Ovary (tissue), 3 donors: ENCODE data around the gene PFKP.

Source experiments
- CTCF ChIP-seq, 3 donors: fragments of 450-650 bp in 2 of 3; fragments of 200-600 bp in 1 of 3; IDR thresholded peaks; one replicate each; pipeline versions ENCODE4 v1.5.1 to v1.8.0; 2016 to 2022; ENCODE audit warnings: antibody characterized with exemption in 3 of 3, mild to moderate bottlenecking in 1 of 3
- EP300 ChIP-seq: sonication (generic); formaldehyde crosslinking; IDR thresholded peaks from one replicate; pipeline ENCODE4 v1.6.1; 2017; ENCODE audit warnings: antibody characterized with exemption
- POLR2A ChIP-seq: fragments of 450-650 bp; IDR thresholded peaks from one replicate; pipeline ENCODE4 v1.6.1; 2017; ENCODE audit warnings: antibody characterized with exemption, mild to moderate bottlenecking, moderate library complexity
- donor health status: DM: no; HTN: no; CAD: no.

- TF ChIP-seq CTCF (IDR thresholded peaks at IDR 0.05) (no peak), POLR2A (no peak), EP300 (no peak)
Observed at GRCh38 chr10:3094609-3095036, 27.3 kb downstream of the PFKP start.
